Endothelial cell (in vitro differentiated cells): ENCODE results near the gene PACS1. TPM values are rescaled to one million over a fixed set of nuclear protein-coding genes. Genes with fewer than 3 reads are reported as not detected.

ENCODE experiments used
- DNase-seq: peaks from one replicate; pipeline ENCODE4 v3.0.0; 2021; ENCODE audit warnings: low spot score
- H3K27ac Mint-ChIP-seq: one replicate; pipeline ENCODE4 v1.8.0; 2021; ENCODE audit warnings: mixed read lengths, inconsistent platforms; ENCODE audit not compliant: unreplicated experiment
- H3K27me3 Mint-ChIP-seq: one replicate; pipeline ENCODE4 v1.8.0; 2021; ENCODE audit warnings: mild to moderate bottlenecking, moderate library complexity, mixed read lengths, inconsistent platforms; ENCODE audit not compliant: unreplicated experiment
- H3K36me3 Mint-ChIP-seq: one replicate; pipeline ENCODE4 v1.8.0; 2021; ENCODE audit warnings: mild to moderate bottlenecking, low read depth, mixed read lengths, inconsistent platforms; ENCODE audit not compliant: unreplicated experiment
- H3K4me1 Mint-ChIP-seq: one replicate; pipeline ENCODE4 v1.8.0; 2021; ENCODE audit warnings: mild to moderate bottlenecking, mixed read lengths, inconsistent platforms; ENCODE audit not compliant: unreplicated experiment
- H3K4me3 Mint-ChIP-seq: one replicate; pipeline ENCODE4 v1.8.0; 2021; ENCODE audit warnings: mild to moderate bottlenecking, mixed read lengths, inconsistent platforms; ENCODE audit not compliant: unreplicated experiment
- H3K9me3 Mint-ChIP-seq: one replicate; pipeline ENCODE4 v1.8.0; 2021; ENCODE audit warnings: mixed read lengths, inconsistent platforms; ENCODE audit not compliant: unreplicated experiment
- CTCF ChIP-seq: fragments of 200-600 bp; sonication (generic); IDR thresholded peaks from one replicate; pipeline ENCODE4 v1.5.0; 2021; ENCODE audit warnings: antibody characterized with exemption; ENCODE audit not compliant: unreplicated experiment
- total RNA-seq: library from RNA; stranded (reverse); fragmentation: NEBNext Ultra II Directional; extraction: Animal tissue kit (Norgen Biotek cat#: 25700); gene quantifications from one replicate; pipeline ENCODE4 v1.2.1, GENCODE V29; 2021; ENCODE audit not compliant: unreplicated experiment

The PACS1 gene
- total RNA-seq, 1 donor from 2014 or later: 114 TPM

- H3K9me3 Mint-ChIP-seq: no peaks in the 10 kb centered on the region
- H3K36me3 Mint-ChIP-seq: peaks cover 4% of the 10 kb centered on the region
- H3K4me3 Mint-ChIP-seq: peak overlapping the region; percentile 62
- DNase-seq: no peak
- peaks cover 27% of the 10 kb centered on the region for H3K27me3 Mint-ChIP-seq
- TF ChIP-seq CTCF: no peak
- H3K4me1 Mint-ChIP-seq: peaks cover 18% of the 10 kb centered on the region
- H3K27ac Mint-ChIP-seq: peak overlapping the region; percentile 7
Measured at GRCh38 chr11:66292543-66293332, 222.7 kb downstream of the PACS1 start.

DNA sequence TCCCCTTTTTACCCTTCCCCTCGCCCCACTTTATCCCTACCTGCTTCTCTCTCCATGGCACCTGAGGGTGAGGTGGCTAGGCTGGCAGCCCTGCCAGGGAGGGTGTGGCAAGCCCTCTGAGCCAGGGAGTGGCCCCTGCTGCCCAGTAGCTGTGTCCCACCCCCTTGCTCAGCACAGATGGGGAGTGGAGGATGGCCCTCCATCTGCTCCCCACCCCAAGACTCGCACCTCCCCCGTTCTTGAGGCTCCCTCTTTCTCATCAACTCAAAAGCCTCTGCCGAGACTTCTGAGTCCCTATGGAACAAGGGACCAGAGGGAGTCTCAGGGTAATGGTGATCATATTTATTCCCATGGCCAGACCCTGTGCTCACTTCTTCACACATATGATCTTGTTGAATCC, 223.3 kb downstream of the PACS1 start:
- TF ChIP-seq CTCF: no peak
- DNase-seq: no peak
- Mint-ChIP-seq H3K36me3 (peaks cover 4% of the 10 kb centered on the region), H3K27me3 (peaks cover 27% of the 10 kb centered on the region), H3K9me3 (no peaks in the 10 kb centered on the region), H3K4me3 (peak overlapping the region; percentile 9), H3K27ac (peak overlapping the region; percentile 18), H3K4me1 (peaks cover 14% of the 10 kb centered on the region)

DNA sequence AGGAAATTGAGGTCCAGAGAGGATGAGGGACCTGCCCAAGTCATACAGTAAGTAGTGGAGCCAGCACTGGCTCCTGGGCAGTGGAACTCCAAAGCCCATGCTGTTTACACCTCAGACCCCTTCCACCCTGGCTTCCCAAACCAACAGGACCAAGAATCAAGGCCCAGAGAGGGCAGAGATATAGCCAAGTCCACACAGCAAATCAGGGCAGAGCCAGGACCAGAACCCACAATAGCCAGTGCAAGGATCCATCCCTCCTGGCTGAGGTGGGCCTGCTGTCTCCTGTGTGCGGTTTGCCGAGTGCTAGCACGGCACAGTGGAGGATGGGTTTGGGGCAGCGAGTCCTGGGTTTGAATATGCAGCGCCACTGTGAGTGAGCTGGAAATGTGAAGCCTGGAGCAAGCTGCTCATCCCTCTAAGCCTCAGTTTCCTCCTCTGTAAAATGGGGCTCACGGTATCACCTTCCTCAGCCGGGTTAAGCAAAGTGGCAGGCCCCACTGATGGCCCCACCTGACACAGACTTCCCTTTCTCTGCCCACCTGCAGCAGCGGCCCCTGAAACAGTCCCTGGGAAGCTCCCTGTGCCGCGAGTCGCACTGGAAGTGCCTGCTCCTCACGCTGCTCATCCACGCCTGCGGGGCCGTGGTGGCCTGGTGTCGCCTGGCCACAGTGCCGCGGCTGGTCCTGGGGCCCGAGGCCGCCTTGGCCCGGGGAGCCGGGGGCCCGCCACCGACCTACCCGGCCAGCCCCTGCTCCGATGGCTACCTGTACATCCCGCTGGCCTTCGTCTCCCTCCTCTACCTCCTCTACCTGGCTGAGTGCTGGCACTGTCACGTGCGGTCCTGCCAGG, 223.9 kb downstream of the PACS1 start:
- H3K4me3 Mint-ChIP-seq: peak overlapping the region; percentile 9
- peaks cover 12% of the 10 kb centered on the region for H3K4me1 Mint-ChIP-seq
- no peak for TF ChIP-seq CTCF
- H3K9me3 Mint-ChIP-seq: no peaks in the 10 kb centered on the region
- H3K36me3 Mint-ChIP-seq: peaks cover 4% of the 10 kb centered on the region
- peak overlapping the region; percentile 18 for H3K27ac Mint-ChIP-seq
- peaks cover 27% of the 10 kb centered on the region for H3K27me3 Mint-ChIP-seq
- DNase-seq: no peak

Other genes starting within 250 kb of the PACS1 start
- gene SNX32, start 236.3 kb upstream of the PACS1 start, total RNA-seq: 1.2 TPM
- 1,740 TPM for gene CFL1, start 212.1 kb upstream of the PACS1 start, total RNA-seq
- 73.8 TPM for gene MUS81, start 209.8 kb upstream of the PACS1 start, total RNA-seq
- gene EFEMP2, start 197.5 kb upstream of the PACS1 start, total RNA-seq: 248 TPM
- not detected for gene CTSW, start 190.4 kb upstream of the PACS1 start, total RNA-seq
- 75.6 TPM for gene FIBP, start 181.8 kb upstream of the PACS1 start, total RNA-seq
- gene CCDC85B, start 179.6 kb upstream of the PACS1 start, total RNA-seq: 90.7 TPM
- gene FOSL1, start 169.9 kb upstream of the PACS1 start, total RNA-seq: 1.3 TPM
- 31.1 TPM for gene C11orf68, start 151.2 kb upstream of the PACS1 start, total RNA-seq
- 79.6 TPM for gene DRAP1, start 150.8 kb upstream of the PACS1 start, total RNA-seq
- gene TSGA10IP, start 124.8 kb upstream of the PACS1 start, total RNA-seq: not detected
- 46.5 TPM for gene SART1, start 108.5 kb upstream of the PACS1 start, total RNA-seq
- gene EIF1AD, start 68.1 kb upstream of the PACS1 start, total RNA-seq: 34.9 TPM
- 163 TPM for gene BANF1, start 67.8 kb upstream of the PACS1 start, total RNA-seq
- not detected for gene CST6, start 58.3 kb upstream of the PACS1 start, total RNA-seq
- not detected for gene CATSPER1, start 43.8 kb upstream of the PACS1 start, total RNA-seq
- gene GAL3ST3, start 21.1 kb upstream of the PACS1 start, total RNA-seq: 0.87 TPM
- 174 TPM for gene SF3B2, start 17.9 kb upstream of the PACS1 start, total RNA-seq
- gene KLC2, start 187.4 kb downstream of the PACS1 start, total RNA-seq: 35.1 TPM
- gene RAB1B, start 198.4 kb downstream of the PACS1 start, total RNA-seq: 189 TPM
- gene CNIH2, start 207.9 kb downstream of the PACS1 start, total RNA-seq: 1.9 TPM
- 48.0 TPM for gene YIF1A, start 218.9 kb downstream of the PACS1 start, total RNA-seq
- gene TMEM151A, start 221.6 kb downstream of the PACS1 start, total RNA-seq: not detected
- 2.9 TPM for gene CD248, start 246.8 kb downstream of the PACS1 start, total RNA-seq